WERI-Rb-1 (cell line): ENCODE data around the gene NUDCD3.
A peak's percentile ranks its signal among the peaks of the same experiment; 100 is the strongest.

ENCODE experiments used
- DNase-seq: peaks from one replicate; pipeline ENCODE4 v3.0.0-alpha.2; 2020
- H3K27ac ChIP-seq: fragments of 250-450 bp; sonication (Bioruptor Pico); 2 replicates; pipeline ENCODE4 v1.5.1; 2020; ENCODE audit warnings: mild to moderate bottlenecking, moderate library complexity
- H3K27me3 ChIP-seq: fragments of 250-450 bp; sonication (Bioruptor Pico); 2 replicates; pipeline ENCODE4 v1.5.1; 2021; ENCODE audit warnings: mild to moderate bottlenecking, low read depth, moderate library complexity; ENCODE audit not compliant: insufficient read depth, severe bottlenecking
- H3K36me3 ChIP-seq: fragments of 250-450 bp; sonication (Bioruptor Pico); 2 replicates; pipeline ENCODE4 v1.5.1; 2020; ENCODE audit warnings: mild to moderate bottlenecking, moderate library complexity
- H3K4me3 ChIP-seq: 2 replicates; pipeline ENCODE4 v1.5.1; 2011; ENCODE audit warnings: low read depth, mild to moderate bottlenecking, control low read depth, low read length
- H3K9me3 ChIP-seq: fragments of 250-450 bp; sonication (Bioruptor Pico); 2 replicates; pipeline ENCODE4 v1.5.1; 2021; ENCODE audit warnings: mild to moderate bottlenecking, moderate library complexity; ENCODE audit not compliant: severe bottlenecking
- CTCF ChIP-seq: IDR thresholded peaks from 2 replicates; pipeline ENCODE4 v1.5.1; 2011; ENCODE audit warnings: low read depth, mild to moderate bottlenecking, control low read depth, inconsistent platforms, low read length

The NUDCD3 gene

GRCh38 chr7:44536090-44536489 is 45.6 kb upstream of the NUDCD3 start:
- TF ChIP-seq CTCF, result no peak
- Histone ChIP-seq H3K36me3 (no peaks in the 10 kb centered on the region), H3K27me3 (no peaks in the 10 kb centered on the region), H3K4me3 (no peak overlapping the region), H3K27ac (no peak overlapping the region), H3K9me3 (no peaks in the 10 kb centered on the region)
- DNase-seq, result no peak

GRCh38 chr7:44535348-44536064 is 45.0 kb upstream of the NUDCD3 start:
- Histone ChIP-seq H3K36me3 (no peaks in the 10 kb centered on the region), H3K27me3 (no peaks in the 10 kb centered on the region), H3K9me3 (no peaks in the 10 kb centered on the region), H3K4me3 (no peak overlapping the region), H3K27ac (no peak overlapping the region)
- DNase-seq, result no peak
- TF ChIP-seq CTCF, result no peak

- peak; percentile 89 for TF ChIP-seq CTCF
- no peaks in the 10 kb centered on the region for H3K36me3 ChIP-seq
- no peaks in the 10 kb centered on the region for H3K9me3 ChIP-seq
- H3K4me3 ChIP-seq, result no peak overlapping the region
- H3K27me3 ChIP-seq, result no peaks in the 10 kb centered on the region
- DNase-seq, result peak; percentile 73
- H3K27ac ChIP-seq, result no peak overlapping the region
These were observed 44.0 kb upstream of the NUDCD3 start for GRCh38 chr7:44534501-44534900.

- no peak for DNase-seq
- no peak for TF ChIP-seq CTCF
These were observed 43.6 kb upstream of the NUDCD3 start for GRCh38 chr7:44534087-44534486.

GRCh38 chr7:44533301-44534055 is 43.0 kb upstream of the NUDCD3 start:
- H3K9me3 ChIP-seq, result no peaks in the 10 kb centered on the region
- TF ChIP-seq CTCF, result no peak
- no peak overlapping the region for H3K4me3 ChIP-seq
- no peak overlapping the region for H3K27ac ChIP-seq
- DNase-seq, result no peak
- H3K36me3 ChIP-seq, result no peaks in the 10 kb centered on the region
- no peaks in the 10 kb centered on the region for H3K27me3 ChIP-seq

More at GRCh38 chr7:44534087-44534486, 43.6 kb upstream of the NUDCD3 start:
- Histone ChIP-seq H3K9me3 (no peaks in the 10 kb centered on the region), H3K36me3 (no peaks in the 10 kb centered on the region), H3K4me3 (no peak overlapping the region), H3K27me3 (no peaks in the 10 kb centered on the region), H3K27ac (no peak overlapping the region)
